K562 (cell line): ENCODE measurements around the gene IFNK. TPM values are rescaled to one million over a fixed set of nuclear protein-coding genes. Genes with fewer than 3 reads are reported as not detected.
A peak's percentile ranks its signal among the peaks of the same experiment; 100 is the strongest.

Experiments used
- ATAC-seq: fragments of 200-7000 bp; cut with Tn5 transposase; 3 replicates; pipeline ENCODE4 v1.9.1; 2020; ENCODE audit warnings: moderate library complexity
- BruUV-seq: library from RNA; stranded (reverse); fragments of 400-500 nt; replicated peaks from 2 replicates; lab custom pipeline; 2021; lab: Mats Ljungman, UMichigan
- CTCF ChIA-PET: fragments of 300-600 bp; formaldehyde crosslinking; extraction: SDS; loops from one replicate; lab custom pipeline; 2021; ENCODE audit warnings: low intra/inter-chr PET ratio; lab: Yijun Ruan, JAX
- POLR2A ChIA-PET: fragments of 300-600, 350-650 bp; sonication (Branson Sonifier 250); formaldehyde crosslinking; extraction: SDS; loops from one replicate; lab custom pipeline; 2021; ENCODE audit warnings: antibody characterized with exemption, inconsistent platforms; lab: Yijun Ruan, JAX
- DNase-seq, 4 experiments: peaks; one replicate each; pipeline versions ENCODE4 v3.0.0 to v3.0.0-alpha.2; 2011 to 2018; ENCODE audit warnings: low spot score in 3 of 4, mixed read lengths in 3 of 4; ENCODE audit errors: extremely low read depth in 1 of 4
- FAIRE-seq: peaks from 2 replicates; lab custom pipeline; 2011; peaks lifted over from hg19 to GRCh38; lab: Jason Lieb, UNC
- H2AFZ ChIP-seq: 2 replicates; pipeline ENCODE4 v1.6.0; 2011; ENCODE audit warnings: low read depth, low read length, control low read depth, inconsistent platforms
- H3K27ac ChIP-seq: fragments of 200-600 bp; 3 replicates; pipeline ENCODE4 v1.8.0; 2011; ENCODE audit warnings: low read depth, mild to moderate bottlenecking, control low read depth, inconsistent platforms, low read length, moderate library complexity, mixed read lengths; ENCODE audit errors: extremely low read depth
- H3K27me3 ChIP-seq, 2 experiments: fragments of 300-600 bp in 1 of 2; 2 replicates in 1 of 2; 3 replicates in 1 of 2; pipeline versions ENCODE4 v1.6.0 to v1.8.0; 2011; ENCODE audit warnings: inconsistent platforms in 2 of 2, low read length in 2 of 2, mild to moderate bottlenecking in 1 of 2, mixed read lengths in 1 of 2, moderate library complexity in 1 of 2; ENCODE audit not compliant: control insufficient read depth in 2 of 2, insufficient read depth in 2 of 2
- H3K36me3 ChIP-seq: fragments of 300-600 bp; 3 replicates; pipeline ENCODE4 v1.8.0; 2011; ENCODE audit warnings: mild to moderate bottlenecking, low read length, inconsistent platforms; ENCODE audit not compliant: control insufficient read depth, insufficient read depth
- H3K4me1 ChIP-seq, 2 experiments: fragments of 200-600 bp in 1 of 2; replicated peaks in 1 of 2; 2 replicates in 1 of 2; 3 replicates in 1 of 2; pipeline versions ENCODE4 v1.5.1 to v1.8.0; 2011; ENCODE audit warnings: inconsistent platforms in 2 of 2, low read length in 2 of 2, mild to moderate bottlenecking in 1 of 2, mixed read lengths in 1 of 2, moderate library complexity in 1 of 2; ENCODE audit not compliant: control insufficient read depth in 2 of 2, insufficient read depth in 2 of 2
- H3K4me2 ChIP-seq: 2 replicates; pipeline ENCODE4 v1.6.1; 2011; ENCODE audit warnings: low read length, control low read depth, inconsistent platforms, mixed read lengths; ENCODE audit not compliant: insufficient read depth
- H3K4me3 ChIP-seq: fragments of 200-600 bp; sonication (generic), shearing (Covaris generic); 2 replicates; pipeline ENCODE4 v1.5.1; 2016; ENCODE audit warnings: control low read depth, inconsistent platforms
- H3K79me2 ChIP-seq: fragments of 200-600 bp; 3 replicates; pipeline ENCODE4 v1.8.0; 2011; ENCODE audit warnings: low read length, inconsistent platforms; ENCODE audit not compliant: control insufficient read depth, insufficient read depth
- H3K9ac ChIP-seq, 2 experiments: 2 replicates each; pipeline versions ENCODE4 v1.6.0 to v1.6.1; 2011; ENCODE audit warnings: low read depth in 2 of 2, low read length in 2 of 2, control low read depth in 1 of 2, inconsistent platforms in 1 of 2, mild to moderate bottlenecking in 1 of 2, mixed read lengths in 1 of 2; ENCODE audit not compliant: insufficient read depth in 1 of 2
- H3K9me1 ChIP-seq: one replicate; pipeline ENCODE4 v1.6.0; 2011; ENCODE audit warnings: inconsistent platforms, mild to moderate bottlenecking, low read length, moderate library complexity; ENCODE audit not compliant: control insufficient read depth, insufficient read depth
- H3K9me3 ChIP-seq: replicated peaks from 2 replicates; pipeline ENCODE4 v1.5.1; 2011; ENCODE audit warnings: low read depth, low read length, inconsistent platforms; ENCODE audit not compliant: control insufficient read depth, insufficient read depth
- H4K20me1 ChIP-seq: replicated peaks from 2 replicates; pipeline ENCODE4 v1.6.1; 2011; ENCODE audit warnings: low read length, inconsistent platforms, mixed read lengths; ENCODE audit not compliant: control insufficient read depth, insufficient read depth
- ARID1B ChIP-seq: fragments of 450-650 bp; IDR thresholded peaks from 2 replicates; pipeline ENCODE4 v1.6.1; 2016; ENCODE audit warnings: antibody characterized with exemption, mild to moderate bottlenecking, inconsistent platforms
- CBFA2T2 ChIP-seq: fragments of 450-650 bp; conservative IDR thresholded peaks from 2 replicates; pipeline ENCODE4 v1.6.1; 2017; ENCODE audit warnings: mild to moderate bottlenecking
- CBFA2T3 ChIP-seq: fragments of 450-650 bp; IDR thresholded peaks from 2 replicates; pipeline ENCODE4 v1.6.1; 2017
- CBX1 ChIP-seq: sonication (generic); IDR thresholded peaks from 2 replicates; pipeline ENCODE4 v1.6.1; 2016; ENCODE audit warnings: antibody characterized with exemption, low read depth, mild to moderate bottlenecking
- CUX1 ChIP-seq: fragments of 200-800 bp; sonication (Bioruptor generic); IDR thresholded peaks from 2 replicates; pipeline ENCODE4 v1.6.1; 2016; ENCODE audit warnings: missing genetic modification characterization, missing compliant biosample characterization
- ESRRA ChIP-seq: fragments of 450-650 bp; IDR thresholded peaks from 2 replicates; pipeline ENCODE4 v1.6.1; 2014; ENCODE audit warnings: low read depth, mild to moderate bottlenecking, moderate library complexity, borderline replicate concordance
- FOSL1 ChIP-seq: fragments of 200-800 bp; sonication (Bioruptor generic); conservative IDR thresholded peaks from 2 replicates; pipeline ENCODE4 v1.6.1; 2016; ENCODE audit warnings: missing genetic modification characterization, missing compliant biosample characterization
- GTF2E2 ChIP-seq: fragments of 200-800 bp; sonication (Bioruptor generic); IDR thresholded peaks from 2 replicates; pipeline ENCODE4 v1.6.1; 2016; ENCODE audit warnings: missing genetic modification characterization, missing compliant biosample characterization
- HEY1 ChIP-seq: fragments of 250-450 bp; sonication (Bioruptor Pico); IDR thresholded peaks from 2 replicates; pipeline ENCODE4 v1.5.0; 2020; ENCODE audit warnings: mild to moderate bottlenecking, moderate library complexity, borderline replicate concordance
- L3MBTL2 ChIP-seq: fragments of 450-650 bp; IDR thresholded peaks from 2 replicates; pipeline ENCODE4 v1.6.1; 2016; ENCODE audit warnings: mild to moderate bottlenecking, moderate library complexity
- MTA2 ChIP-seq: fragments of 450-650 bp; IDR thresholded peaks from 2 replicates; pipeline ENCODE4 v1.6.1; 2016; ENCODE audit warnings: low read depth
- NCOR1 ChIP-seq: fragments of 450-650 bp; IDR thresholded peaks from 2 replicates; pipeline ENCODE4 v1.6.1; 2016; ENCODE audit warnings: mild to moderate bottlenecking, moderate library complexity
- NR2C2 ChIP-seq, 2 experiments: fragments of 200-800 bp in 1 of 2; sonication (Bioruptor generic) in 1 of 2; sonication (generic) in 1 of 2; formaldehyde crosslinking in 1 of 2; IDR thresholded peaks; 2 replicates each; pipeline versions ENCODE4 v1.6.1 to v1.8.0; 2016 to 2022; ENCODE audit warnings: mild to moderate bottlenecking in 1 of 2, missing compliant biosample characterization in 1 of 2, missing genetic modification characterization in 1 of 2, missing genetic modification reagents in 1 of 2
- PTRF ChIP-seq: fragments of 450-650 bp; IDR thresholded peaks from 2 replicates; pipeline ENCODE4 v1.6.1; 2016; ENCODE audit warnings: mild to moderate bottlenecking, missing genetic modification characterization, missing compliant biosample characterization
- TAL1 ChIP-seq: fragments of 450-650 bp; IDR thresholded peaks from 2 replicates; pipeline ENCODE4 v1.6.1; 2016; ENCODE audit warnings: mild to moderate bottlenecking
- TCF3 ChIP-seq: sonication (generic); formaldehyde crosslinking; IDR thresholded peaks from 2 replicates; pipeline ENCODE4 v1.4.0; 2020; ENCODE audit warnings: mild to moderate bottlenecking, missing genetic modification reagents
- ZC3H8 ChIP-seq: fragments of 450-650 bp; IDR thresholded peaks from 2 replicates; pipeline ENCODE4 v1.6.1; 2017
- ZEB2 ChIP-seq: fragments of 450-650 bp; IDR thresholded peaks from 2 replicates; pipeline ENCODE4 v1.6.1; 2016
- ZNF507 ChIP-seq: conservative IDR thresholded peaks from 2 replicates; pipeline ENCODE4 v1.6.1; 2017; ENCODE audit warnings: missing genetic modification characterization, missing compliant biosample characterization
- ZNF57 ChIP-seq: fragments of 450-650 bp; formaldehyde crosslinking; IDR thresholded peaks from 2 replicates; pipeline ENCODE4 v1.4.0; 2020; ENCODE audit warnings: mild to moderate bottlenecking, moderate library complexity
- WGBS: fragments of 100-300 bp; shearing (Covaris generic); methylation state at CpG from one replicate; pipeline ENCODE4 v1.1.6; 2016; ENCODE audit warnings: low coverage, mixed read lengths; ENCODE audit not compliant: insufficient coverage; ENCODE audit errors: missing lambda C conversion rate; 5-methylcytosine and 5-hydroxymethylcytosine counted together
- in situ Hi-C: fragments of 300-500 bp; cut with MboI; formaldehyde crosslinking; loops from 4 replicates; pipeline ENCODE4 v1.15.0; 2018; ENCODE audit warnings: inconsistent platforms, mixed read lengths
- intact Hi-C: fragments of 100-400 bp; cut with micrococcal nuclease; formaldehyde crosslinking; loops from 2 replicates; pipeline ENCODE4 v1.14.2; 2022
- polyA plus RNA-seq, 8 experiments: library from polyadenylated mRNA; depleted of rRNA in 4 of 8; stranded (reverse) in 5 of 8; unstranded in 3 of 8; fragments of >200 nt; fragmentation: Nextera tagmentation in 2 of 8; fragmentation: Illumina TruSeq in 1 of 8; extraction: Ambion mirVana in 2 of 8; extraction: Trizol in 1 of 8; gene quantifications; 2 replicates each; pipeline versions ENCODE4 v1.2.1 to v1.2.3, GENCODE V29; 2011 to 2014; ENCODE audit warnings: inconsistent platforms in 1 of 8, missing spikeins in 1 of 8
- total RNA-seq, 7 experiments: library from RNA; depleted of rRNA in 6 of 7; stranded (reverse); fragments of >200 nt in 6 of 7; fragmentation: Illumina TruSeq in 2 of 7; extraction: Trizol in 2 of 7; gene quantifications; 2 replicates each; pipeline versions ENCODE4 v1.2.1 to v1.2.3, GENCODE V29; 2011 to 2021; ENCODE audit warnings: low replicate concordance in 1 of 7

IFNK gene
- total and polyA plus RNA-seq, 9 of the 15 experiments (the other 6 are each of a cell fraction or from before 2014, with no cell fraction given) = 0.11 TPM; not detected in 8

GRCh38 chr9:27478322-27478721 is 45.8 kb upstream of the IFNK start (continued):
- TF ChIP-seq PTRF (tag) = no peak
- TF ChIP-seq GTF2E2 (tag) = no peak
- no peak for TF ChIP-seq ZNF507 (tag)

GRCh38 chr9:27482709-27483108 is 41.4 kb upstream of the IFNK start:
- Histone ChIP-seq H3K9me1 (no peaks in the 10 kb centered on the region), H3K9ac (peak overlapping the region in 1 of 2 experiments; percentile 46; a peak in 3 of 4 replicates), H4K20me1 (no peaks in the 10 kb centered on the region), H3K27me3 (no peaks in the 10 kb centered on the region), H3K4me3 (no peak overlapping the region), H3K9me3 (0 out of 2 replicates have a peak, but pooled peaks cover 2% of the 10 kb centered on the region), H2AFZ (peak overlapping the region; percentile 66), H3K79me2 (peaks cover 60% of the 10 kb centered on the region), H3K36me3 (no peaks in the 10 kb centered on the region), H3K4me2 (peak overlapping the region; percentile 6; the same call in 1 of the 2 replicates), H3K27ac (peak overlapping the region; percentile 74), H3K4me1 (peaks cover 0 to 7% of the 10 kb centered on the region in 2 experiments; a peak in 3 of 5 replicates)
- 0% methylated on average over 1 of the region's 2 CpGs for WGBS
- ChIA-PET POLR2A (no interaction called here), CTCF (no interaction called here)
- BruUV-seq = no TSS peak
- peak; percentile 76 for ATAC-seq
- peak; percentile 55 for FAIRE-seq
- DNase-seq = peak; percentile 17 to 60 (median 22)
- intact Hi-C loops (no loop called here), in situ Hi-C loops (no loop called here)
- TF ChIP-seq ARID1B (peak; percentile 54; the same call in 1 of the 2 replicates), HEY1 (no peak), ESRRA (no peak), CUX1 (CRISPR knock-in tag) (no peak), TAL1 (peak; percentile 49; the same call in 1 of the 2 replicates), NCOR1 (peak; percentile 41; the same call in 1 of the 2 replicates), CBX1 (no peak), CBFA2T2 (peak; percentile 66), MTA2 (0 out of 2 replicates have a peak, but pooled peaks have one; percentile 11), TCF3 (peak; percentile 60), ZEB2 (no peak), CBFA2T3 (peak; percentile 79), FOSL1 (no peak), ZC3H8 (no peak), L3MBTL2 (peak; percentile 20; the same call in 1 of the 2 replicates), NR2C2 (CRISPR knock-in tag; IDR thresholded peaks at IDR 0.05) (no peak), NR2C2 (tag; IDR thresholded peaks at IDR 0.05) (0 out of 2 replicates have a peak, but pooled peaks have one; percentile 12), ZNF57 (CRISPR knock-in tag) (no peak)
